Stimulated activated naive CD4-positive, alpha-beta T cell (primary cell): Measurements from ENCODE around the gene SIGLEC12.
"Not testable (repeated sequence)": the region's sequence is repeated elsewhere in the genome, so short reads cannot be mapped to it uniquely, and the experiment has no call there.

Source experiments
- DNase-seq, 6 experiments: peaks; one replicate each; lab custom pipeline; 2025; lab: John Stamatoyannopoulos, UW

SIGLEC12 gene

GRCh38 chr19:51458051-51458645 is 43.5 kb downstream of the SIGLEC12 start, which contains the start of gene SIGLEC8:
Gene SIGLEC8, minus strand, starts transcription at chr19:51458454. Its CDS starts 67 bp downstream, at chr19:51458387.
- DNase-seq: no peak

- no peak for DNase-seq
Observed at GRCh38 chr19:51457351-51458013, 44.1 kb downstream of the SIGLEC12 start.

DNA sequence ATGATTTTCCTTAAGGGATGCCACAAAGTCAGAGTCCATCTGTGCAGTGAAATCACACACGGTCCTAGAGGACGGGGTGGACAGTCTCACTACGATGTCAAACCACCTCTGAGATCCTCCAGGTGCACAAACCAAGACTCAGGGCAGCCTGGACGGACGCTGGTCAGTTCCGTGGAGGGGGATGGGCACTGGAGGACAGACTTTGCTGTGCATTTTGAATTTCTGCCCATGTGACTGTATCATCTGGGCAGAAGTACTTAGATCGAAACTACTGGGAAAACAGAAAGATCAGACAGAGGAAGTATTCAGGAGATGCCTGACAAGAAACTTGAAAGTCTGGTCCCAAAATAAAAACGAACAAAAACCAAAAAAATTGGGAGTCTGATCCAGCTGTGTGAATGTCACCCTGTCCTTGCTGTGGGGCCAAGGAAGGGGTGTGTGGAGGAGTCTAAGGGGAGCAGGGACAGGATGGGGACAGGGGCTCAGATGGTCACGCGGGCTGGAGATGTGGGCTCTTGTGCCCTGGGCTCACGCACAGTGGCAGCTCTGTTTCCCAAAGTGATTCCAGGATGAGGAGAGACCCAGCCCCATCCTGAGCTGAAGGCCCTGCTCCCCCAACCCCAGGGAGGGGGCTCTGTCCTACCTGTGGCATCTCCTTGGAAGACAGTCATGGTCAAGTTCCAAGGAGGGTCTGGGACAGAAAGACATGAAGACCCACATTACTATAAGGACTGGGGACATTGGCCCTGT is 44.9 kb downstream of the SIGLEC12 start:
- DNase-seq: no peak

DNA sequence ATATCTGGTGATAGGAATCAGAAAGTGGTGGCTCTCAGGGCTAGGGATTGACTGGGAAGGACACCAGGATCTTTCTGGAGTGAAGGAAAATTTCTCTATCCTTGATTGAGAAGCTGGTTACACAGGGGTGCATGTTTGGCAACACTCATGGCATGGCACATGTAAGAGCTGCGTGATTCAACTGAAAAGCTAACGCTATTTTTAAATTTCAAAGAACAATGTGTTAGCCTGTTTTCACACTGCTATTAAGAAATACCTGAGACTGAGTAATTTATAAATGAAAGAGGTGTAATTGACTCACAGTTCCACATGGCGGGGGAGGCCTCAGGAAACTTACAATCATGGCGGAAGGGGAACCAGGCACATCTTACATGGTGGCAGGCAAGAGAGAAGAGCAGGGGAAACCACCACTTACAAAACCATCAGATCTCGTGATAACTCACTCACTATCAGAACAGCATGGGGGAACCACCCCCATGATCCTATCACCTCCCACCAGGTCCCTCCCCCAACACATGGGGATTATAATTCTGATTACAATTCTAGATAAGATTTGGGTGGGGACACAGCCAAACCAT is 50.8 kb downstream of the SIGLEC12 start:
- DNase-seq: no peak

DNA sequence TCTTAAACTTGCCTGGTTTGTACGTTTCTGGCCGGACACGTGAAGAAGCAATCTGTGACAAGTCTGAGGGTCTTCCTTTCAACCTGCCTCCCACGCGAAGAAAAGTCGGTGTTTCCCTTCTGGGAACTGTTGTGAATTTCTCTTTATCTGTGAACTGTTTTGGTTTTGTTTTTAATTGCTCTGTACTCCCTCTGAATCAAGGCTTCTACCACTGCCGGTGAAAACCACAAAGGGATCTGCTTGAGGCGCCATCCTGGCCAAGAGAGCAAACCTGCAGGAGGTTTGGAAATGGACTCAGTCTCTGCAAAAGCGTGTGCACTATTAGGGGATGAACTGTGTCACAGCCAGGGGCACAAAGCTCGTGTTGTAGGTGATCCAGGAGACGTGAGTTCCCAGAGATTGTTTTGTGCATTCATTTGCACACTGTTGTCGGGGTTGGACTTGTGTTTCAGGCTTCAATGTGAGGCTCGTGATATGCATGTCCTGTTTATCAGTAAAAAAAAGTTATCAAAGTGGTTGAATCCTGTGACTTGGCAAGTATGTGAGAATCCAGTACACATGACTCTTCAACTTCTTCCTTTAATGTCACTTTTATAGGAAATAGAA is 53.1 kb downstream of the SIGLEC12 start:
- no peak for DNase-seq

DNA sequence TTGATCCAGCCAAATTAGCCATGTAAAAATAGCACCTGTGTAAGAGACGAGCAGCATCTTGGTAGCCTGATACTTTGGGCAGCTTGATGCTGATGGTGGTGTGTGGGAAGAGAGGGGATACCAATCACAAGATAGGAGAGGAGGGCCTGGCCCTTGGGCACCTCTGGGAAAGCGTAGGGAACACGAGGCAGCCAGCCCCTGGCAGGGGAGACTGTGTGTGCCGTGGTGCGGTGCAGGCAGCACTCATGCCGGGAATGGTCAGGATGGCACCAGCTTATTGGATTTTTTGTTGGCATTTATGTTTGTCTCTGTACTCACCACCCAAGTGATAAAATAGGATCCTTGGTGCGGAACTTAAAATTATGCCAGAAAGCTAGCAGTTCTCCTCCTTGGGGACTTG is 53.6 kb downstream of the SIGLEC12 start:
- DNase-seq: no peak

DNA sequence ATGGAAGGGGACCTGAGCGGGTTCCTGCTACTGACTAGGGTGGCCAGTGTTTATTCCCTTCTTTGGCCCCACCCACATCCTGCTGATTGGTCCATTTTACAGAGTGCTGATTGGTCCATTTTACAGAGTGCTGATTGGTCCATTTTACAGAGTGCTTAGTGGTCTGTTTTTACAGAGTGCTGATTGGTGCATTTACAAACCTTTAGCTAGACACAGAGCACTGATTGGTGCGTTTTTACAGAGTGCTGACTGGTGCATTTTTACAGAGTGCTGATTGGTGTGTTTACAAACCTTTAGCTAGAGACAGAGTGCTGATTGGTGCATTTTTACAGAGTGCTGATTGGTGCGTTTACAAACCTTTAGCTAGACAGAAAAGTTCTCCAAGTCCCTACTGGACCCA is 54.1 kb downstream of the SIGLEC12 start:
- not testable (repeated sequence) for DNase-seq

GRCh38 chr19:51441410-51442390 is 59.9 kb downstream of the SIGLEC12 start:
- peak; percentile 44 to 77 (median 62) for DNase-seq
